Measurements from ENCODE around the gene ZNF862. TPM values are rescaled to one million over a fixed set of nuclear protein-coding genes. Genes with fewer than 3 reads are reported as not detected.

ZNF862 gene
- total RNA-seq, 4 donors from 2014 or later = 2.9 to 10.7 (median 7.0) TPM

DNA sequence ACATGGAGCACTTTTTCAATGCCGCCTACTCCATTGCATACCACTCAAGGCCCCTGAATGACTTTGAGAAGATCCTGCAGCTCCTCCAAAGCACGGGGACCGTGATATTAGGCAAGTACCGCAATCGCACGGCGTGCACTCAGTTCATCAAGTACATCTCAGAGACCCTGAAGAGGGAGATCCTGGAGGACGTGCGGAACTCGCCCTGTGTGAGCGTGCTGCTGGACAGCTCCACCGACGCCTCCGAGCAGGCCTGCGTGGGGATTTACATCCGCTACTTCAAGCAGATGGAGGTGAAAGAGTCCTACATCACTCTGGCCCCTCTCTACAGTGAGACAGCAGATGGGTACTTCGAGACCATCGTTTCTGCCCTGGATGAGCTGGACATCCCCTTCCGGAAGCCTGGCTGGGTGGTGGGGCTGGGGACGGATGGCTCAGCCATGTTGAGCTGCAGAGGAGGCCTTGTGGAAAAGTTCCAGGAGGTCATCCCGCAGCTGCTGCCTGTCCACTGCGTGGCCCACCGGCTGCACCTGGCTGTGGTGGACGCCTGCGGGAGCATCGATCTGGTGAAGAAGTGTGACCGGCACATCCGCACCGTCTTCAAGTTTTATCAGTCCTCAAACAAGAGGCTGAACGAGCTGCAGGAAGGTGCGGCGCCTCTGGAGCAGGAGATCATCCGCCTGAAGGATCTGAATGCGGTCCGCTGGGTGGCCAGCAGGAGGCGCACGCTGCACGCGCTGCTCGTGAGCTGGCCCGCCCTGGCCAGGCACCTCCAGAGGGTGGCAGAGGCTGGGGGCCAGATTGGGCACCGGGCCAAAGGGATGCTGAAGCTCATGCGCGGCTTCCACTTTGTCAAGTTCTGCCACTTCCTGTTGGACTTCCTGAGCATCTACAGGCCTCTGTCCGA is 22.9 kb downstream of the ZNF862 start:
- Histone ChIP-seq H3K9me3 (no peaks in the 10 kb centered on the region), H3K36me3 (peaks cover 0 to 22% of the 10 kb centered on the region in 2 donors), H3K27me3 (no peaks in the 10 kb centered on the region), H3K27ac (no peak overlapping the region), H3K4me3 (no peak overlapping the region), H3K4me1 (no peaks in the 10 kb centered on the region)
- in situ Hi-C loops (cut with MboI; ENCODE audit: low sequenced_read_pairs in 4 of 4) (no loop called here), intact Hi-C loops (cut with DNase I; ENCODE audit: low total_unique reads) (no loop called here)
- no peak for ATAC-seq
- no peak for DNase-seq
- TF ChIP-seq, protein P1, sequence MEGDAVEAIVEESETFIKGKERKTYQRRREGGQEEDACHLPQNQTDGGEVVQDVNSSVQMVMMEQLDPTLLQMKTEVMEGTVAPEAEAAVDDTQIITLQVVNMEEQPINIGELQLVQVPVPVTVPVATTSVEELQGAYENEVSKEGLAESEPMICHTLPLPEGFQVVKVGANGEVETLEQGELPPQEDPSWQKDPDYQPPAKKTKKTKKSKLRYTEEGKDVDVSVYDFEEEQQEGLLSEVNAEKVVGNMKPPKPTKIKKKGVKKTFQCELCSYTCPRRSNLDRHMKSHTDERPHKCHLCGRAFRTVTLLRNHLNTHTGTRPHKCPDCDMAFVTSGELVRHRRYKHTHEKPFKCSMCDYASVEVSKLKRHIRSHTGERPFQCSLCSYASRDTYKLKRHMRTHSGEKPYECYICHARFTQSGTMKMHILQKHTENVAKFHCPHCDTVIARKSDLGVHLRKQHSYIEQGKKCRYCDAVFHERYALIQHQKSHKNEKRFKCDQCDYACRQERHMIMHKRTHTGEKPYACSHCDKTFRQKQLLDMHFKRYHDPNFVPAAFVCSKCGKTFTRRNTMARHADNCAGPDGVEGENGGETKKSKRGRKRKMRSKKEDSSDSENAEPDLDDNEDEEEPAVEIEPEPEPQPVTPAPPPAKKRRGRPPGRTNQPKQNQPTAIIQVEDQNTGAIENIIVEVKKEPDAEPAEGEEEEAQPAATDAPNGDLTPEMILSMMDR (IDR thresholded peaks at IDR 0.05 in 4 of 5, conservative IDR thresholded peaks at IDR 0.05 in 1 of 5) = peak in 2 of 5 experiments; percentile 13 to 26
- TF ChIP-seq POLR2A (IDR thresholded peaks at IDR 0.05) = no peak

DNA sequence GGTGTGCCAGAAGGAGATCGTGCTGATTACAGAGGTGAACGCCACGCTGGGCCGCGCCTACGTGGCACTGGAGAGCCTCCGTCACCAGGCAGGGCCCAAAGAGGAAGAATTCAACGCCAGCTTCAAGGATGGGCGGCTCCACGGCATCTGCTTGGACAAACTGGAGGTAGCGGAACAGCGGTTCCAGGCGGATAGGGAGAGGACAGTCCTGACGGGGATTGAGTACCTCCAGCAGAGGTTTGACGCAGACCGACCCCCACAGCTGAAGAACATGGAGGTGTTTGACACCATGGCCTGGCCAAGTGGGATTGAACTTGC is 23.5 kb downstream of the ZNF862 start:
- TF ChIP-seq POLR2A (IDR thresholded peaks at IDR 0.05) = no peak
- TF ChIP-seq, protein P1 (IDR thresholded peaks at IDR 0.05 in 4 of 5, conservative IDR thresholded peaks at IDR 0.05 in 1 of 5) = no peak
- Histone ChIP-seq H3K4me3 (no peak overlapping the region), H3K36me3 (peaks cover 0 to 22% of the 10 kb centered on the region in 2 donors), H3K27me3 (no peaks in the 10 kb centered on the region), H3K4me1 (no peaks in the 10 kb centered on the region), H3K27ac (no peak overlapping the region), H3K9me3 (no peaks in the 10 kb centered on the region)
- in situ Hi-C loops (cut with MboI; ENCODE audit: low sequenced_read_pairs in 4 of 4) (no loop called here), intact Hi-C loops (cut with DNase I; ENCODE audit: low total_unique reads) (no loop called here)
- ATAC-seq = no peak
- DNase-seq = no peak

DNA sequence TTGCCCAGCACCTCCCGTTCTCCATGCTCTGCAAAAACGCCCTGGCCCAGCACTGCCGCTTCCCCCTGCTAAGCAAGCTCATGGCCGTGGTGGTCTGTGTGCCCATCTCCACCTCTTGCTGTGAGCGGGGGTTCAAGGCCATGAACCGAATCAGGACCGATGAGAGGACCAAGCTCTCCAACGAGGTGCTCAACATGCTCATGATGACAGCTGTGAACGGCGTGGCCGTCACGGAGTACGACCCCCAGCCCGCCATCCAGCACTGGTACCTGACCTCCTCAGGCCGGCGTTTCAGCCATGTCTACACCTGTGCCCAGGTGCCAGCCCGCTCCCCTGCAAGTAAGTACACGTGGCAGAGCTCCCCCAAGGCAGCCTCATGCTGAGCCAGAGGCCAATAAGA is 24.0 kb downstream of the ZNF862 start:
- no peaks in the 10 kb centered on the region for H3K27me3 ChIP-seq
- DNase-seq (no peak), ATAC-seq (no peak)
- H3K9me3 ChIP-seq = no peaks in the 10 kb centered on the region
- no peak overlapping the region for H3K4me3 ChIP-seq
- in situ Hi-C loops (cut with MboI; ENCODE audit: low sequenced_read_pairs in 4 of 4) = no loop called here
- TF ChIP-seq POLR2A (IDR thresholded peaks at IDR 0.05) = no peak
- TF ChIP-seq, protein P1 (IDR thresholded peaks at IDR 0.05 in 4 of 5, conservative IDR thresholded peaks at IDR 0.05 in 1 of 5) = no peak
- intact Hi-C loops (cut with DNase I; ENCODE audit: low total_unique reads) = no loop called here
- no peak overlapping the region for H3K27ac ChIP-seq
- H3K36me3 ChIP-seq = peaks cover 0 to 22% of the 10 kb centered on the region in 2 donors
- no peaks in the 10 kb centered on the region for H3K4me1 ChIP-seq

DNA sequence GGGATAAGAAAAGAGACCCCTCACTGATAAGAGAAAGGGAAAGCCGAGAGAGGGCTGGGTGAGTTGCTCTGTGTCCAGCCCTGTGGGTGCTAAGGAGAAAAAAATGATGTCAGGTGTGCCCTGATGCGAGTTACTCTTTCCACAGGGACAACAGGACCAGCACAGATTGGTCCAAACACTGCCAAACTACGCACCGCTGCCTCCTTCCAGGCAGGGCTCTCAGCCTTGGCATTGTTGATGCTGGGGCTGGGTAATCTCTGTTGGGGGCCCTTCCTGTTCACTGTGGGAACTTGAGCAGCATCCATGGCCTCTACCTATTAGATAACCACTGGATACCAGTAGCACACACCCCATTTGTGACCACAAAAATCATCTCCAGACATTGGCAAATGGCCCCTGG is 25.3 kb downstream of the ZNF862 start:
- DNase-seq = no peak
- H3K36me3 ChIP-seq = peaks cover 0 to 22% of the 10 kb centered on the region in 2 donors
- H3K4me1 ChIP-seq = no peaks in the 10 kb centered on the region
- no peak overlapping the region for H3K4me3 ChIP-seq
- no peaks in the 10 kb centered on the region for H3K27me3 ChIP-seq
- ATAC-seq = no peak
- TF ChIP-seq, protein P1 (IDR thresholded peaks at IDR 0.05 in 4 of 5, conservative IDR thresholded peaks at IDR 0.05 in 1 of 5) = no peak
- TF ChIP-seq POLR2A (IDR thresholded peaks at IDR 0.05) = no peak
- in situ Hi-C loops (cut with MboI; ENCODE audit: low sequenced_read_pairs in 4 of 4) = no loop called here
- intact Hi-C loops (cut with DNase I; ENCODE audit: low total_unique reads) = no loop called here
- H3K9me3 ChIP-seq = no peaks in the 10 kb centered on the region
- H3K27ac ChIP-seq = no peak overlapping the region
